Adrenal gland (tissue), 12 donors: ENCODE measurements around the gene INO80C. TPM values are rescaled to one million over a fixed set of nuclear protein-coding genes. Genes with fewer than 3 reads are reported as not detected.

Experiments used
- DNase-seq, 7 donors: peaks; one replicate each; pipeline ENCODE4 v3.0.0-alpha.2; 2019 to 2020
- H3K27ac ChIP-seq, 5 donors: fragments of 200-600 bp; sonication (generic) in 4 of 5; 1 replicate in 3 of 5; 2 replicates in 2 of 5; pipeline versions ENCODE4 v1.5.1 to v1.8.0; 2016 to 2020; ENCODE audit warnings: mild to moderate bottlenecking in 1 of 5
- H3K27me3 ChIP-seq: fragments of 200-600 bp; 2 replicates; pipeline ENCODE4 v1.8.0; 2021
- H3K36me3 ChIP-seq, 2 donors: fragments of 200-600 bp; replicated peaks in 1 of 2; 1 replicate in 1 of 2; 2 replicates in 1 of 2; pipeline versions ENCODE4 v1.5.1 to v1.8.0; 2018 to 2022
- H3K4me1 ChIP-seq, 2 donors: fragments of 200-600 bp; replicated peaks in 1 of 2; 1 replicate in 1 of 2; 2 replicates in 1 of 2; pipeline versions ENCODE4 v1.5.1 to v1.8.0; 2018 to 2021
- H3K4me3 ChIP-seq, 4 donors: fragments of 200-600 bp; sonication (generic) in 3 of 4; one replicate each; pipeline ENCODE4 v1.5.1; 2016 to 2018
- H3K9me3 ChIP-seq, 3 donors: fragments of 200-600 bp; sonication (generic) in 1 of 3; replicated peaks in 1 of 3; 1 replicate in 2 of 3; 2 replicates in 1 of 3; pipeline versions ENCODE4 v1.5.1 to v1.8.0; 2016 to 2021
- CTCF ChIP-seq, 6 experiments: fragments of 450-650 bp in 4 of 6; fragments of 200-600 bp in 2 of 6; sonication (generic) in 1 of 6; IDR thresholded peaks; 1 replicate in 5 of 6; 2 replicates in 1 of 6; pipeline versions ENCODE4 v1.5.1 to v1.8.0; 2016 to 2021; ENCODE audit warnings: antibody characterized with exemption in 6 of 6, mild to moderate bottlenecking in 2 of 6, moderate library complexity in 1 of 6
- POLR2A ChIP-seq, 2 donors: fragments of 450-650 bp; IDR thresholded peaks; one replicate each; pipeline ENCODE4 v1.6.1; 2017; ENCODE audit warnings: antibody characterized with exemption in 2 of 2, mild to moderate bottlenecking in 2 of 2, moderate library complexity in 1 of 2
- WGBS, 4 donors: extraction: QIAGEN DNeasy Blood & Tissue Kit in 2 of 4; methylation state at CpG; one replicate each; pipeline versions ENCODE4 v1.1.5 to v1.1.7; 2013 to 2017; 5-methylcytosine and 5-hydroxymethylcytosine counted together
- intact Hi-C, 2 donors: fragments of 100-400 bp; cut with DNase I; formaldehyde crosslinking; loops; one replicate each; pipeline versions ENCODE4 v1.14.1 to v1.15.0; 2022 to 2023
- polyA plus RNA-seq, 3 donors: library from polyadenylated mRNA; stranded (reverse); fragments of 200-250 nt in 2 of 3; fragments of 350-450 nt in 1 of 3; fragmentation: Illumina TruSeq in 1 of 3; extraction: RNeasy Lipid Tissue Mini Kit (QIAGEN cat#74804) in 1 of 3; gene quantifications; one replicate each; pipeline ENCODE4 v1.2.3, GENCODE V29; 2013 to 2014
- total RNA-seq, 9 donors: library from RNA; depleted of rRNA in 4 of 9; stranded (reverse); fragments of >200 nt in 4 of 9; fragments of 120-200 nt in 1 of 9; fragmentation: NEBNext Ultra II Directional in 1 of 9; extraction: Animal tissue kit (Norgen Biotek cat#: 25700) in 1 of 9; gene quantifications; one replicate each; pipeline versions ENCODE4 v1.1.0 to v1.2.4, GENCODE V29; 2013 to 2023
- donor health status: healthy with polysubstance abuse.
- donor health status: Bipolar disorder and iron deficiency.
- donor health status: DM: yes; HTN: yes; CAD: no.
- donor health status: DM: no; HTN: no; CAD: no.
- donor health status: DM: no; HTN: no; CAD: no.
- donor health status: DM: yes; HTN: yes; CAD: no.

Gene INO80C
- total and polyA plus RNA-seq, 12 donors: 3.6 to 29.6 (median 19.6) TPM

DNA sequence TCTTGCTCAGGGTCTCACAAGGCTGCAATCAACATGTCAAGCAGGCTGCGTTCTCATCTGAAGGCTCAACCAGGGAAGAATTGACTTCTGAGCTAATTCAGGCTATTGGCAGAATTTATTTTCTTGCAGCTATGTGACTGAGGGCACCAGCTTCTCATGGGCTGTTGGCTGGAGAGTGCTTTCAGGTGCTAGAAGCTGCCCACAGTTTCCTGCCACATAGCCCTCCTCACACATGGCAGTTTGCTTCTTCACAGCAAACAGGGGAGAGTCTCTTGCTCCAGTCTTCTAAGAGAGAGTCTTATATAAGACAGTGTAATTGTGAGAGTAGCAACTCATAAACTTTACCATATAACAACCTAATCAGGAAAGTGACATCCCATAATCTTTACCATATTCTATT is 37.5 kb upstream of the INO80C start:
- no peak for DNase-seq
- Histone ChIP-seq H3K4me3 (no peak overlapping the region), H3K27ac (no peak overlapping the region), H3K27me3 (peaks cover 5% of the 10 kb centered on the region), H3K9me3 (peaks cover 0 to 5% (median 0%) of the 10 kb centered on the region in 3 donors), H3K36me3 (no peaks in the 10 kb centered on the region), H3K4me1 (no peaks in the 10 kb centered on the region)
- 79 to 89% (median 85%) methylated on average over 1 of the region's 1 CpG for WGBS, 4 donors
- TF ChIP-seq POLR2A (IDR thresholded peaks at IDR 0.05) (no peak), CTCF (IDR thresholded peaks at IDR 0.05) (no peak)
- intact Hi-C loops: no loop called here

- Histone ChIP-seq H3K4me3 (no peak overlapping the region), H3K27me3 (peaks cover 5% of the 10 kb centered on the region), H3K27ac (no peak overlapping the region), H3K36me3 (no peaks in the 10 kb centered on the region), H3K4me1 (no peaks in the 10 kb centered on the region), H3K9me3 (peaks cover 0 to 5% (median 0%) of the 10 kb centered on the region in 3 donors)
- no peak for DNase-seq
- TF ChIP-seq POLR2A (IDR thresholded peaks at IDR 0.05) (no peak), CTCF (IDR thresholded peaks at IDR 0.05) (no peak)
- 66 to 72% (median 71%) methylated on average over 2 of the region's 2 CpGs for WGBS, 4 donors
- intact Hi-C loops: no loop called here
Measured at GRCh38 chr18:35533916-35534405, 36.2 kb upstream of the INO80C start.

DNA sequence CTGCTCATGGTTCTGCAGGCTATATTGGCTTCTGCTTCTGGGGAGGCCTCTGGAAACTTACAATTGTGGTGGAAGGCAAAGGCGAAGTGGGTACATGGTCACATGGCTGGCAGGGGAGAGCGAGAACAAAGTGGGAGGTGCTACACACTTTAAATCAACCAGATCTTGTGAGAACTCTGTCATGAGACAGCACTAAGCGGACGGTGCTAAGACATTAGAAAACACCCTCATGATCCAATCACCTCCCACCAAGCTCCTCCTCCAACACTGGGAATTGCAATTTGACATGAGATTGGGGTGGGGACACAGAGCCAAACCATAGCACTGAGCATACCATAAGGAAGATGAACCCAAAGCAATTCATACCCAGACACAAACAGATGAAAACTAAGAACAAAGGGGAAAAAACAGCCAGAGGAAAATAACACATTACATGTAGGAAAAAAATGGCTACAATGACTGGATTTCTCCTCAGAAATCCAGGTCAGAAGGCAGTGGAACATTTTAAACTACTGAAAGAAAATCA is 31.1 kb upstream of the INO80C start:
- TF ChIP-seq CTCF (IDR thresholded peaks at IDR 0.05) (no peak), POLR2A (IDR thresholded peaks at IDR 0.05) (no peak)
- WGBS, 4 donors: 72 to 83% (median 79%) methylated on average over 4 of the region's 4 CpGs
- peaks cover 13 to 28% of the 10 kb centered on the region in 2 donors for H3K4me1 ChIP-seq
- H3K27me3 ChIP-seq: peaks cover 5% of the 10 kb centered on the region
- no peak overlapping the region for H3K27ac ChIP-seq
- no peak overlapping the region for H3K4me3 ChIP-seq
- H3K9me3 ChIP-seq: peaks cover 0 to 5% (median 0%) of the 10 kb centered on the region in 3 donors
- DNase-seq: no peak
- H3K36me3 ChIP-seq: no peaks in the 10 kb centered on the region
- intact Hi-C loops: no loop called here

GRCh38 chr18:35526495-35527059 is 28.8 kb upstream of the INO80C start:
- Histone ChIP-seq H3K36me3 (no peaks in the 10 kb centered on the region), H3K9me3 (peaks cover 0 to 5% (median 0%) of the 10 kb centered on the region in 3 donors), H3K4me3 (peak overlapping the region in 2 of 4 donors; percentile 13 to 41), H3K27me3 (peaks cover 5% of the 10 kb centered on the region), H3K27ac (peak overlapping the region in 1 of 5 donors; percentile 16), H3K4me1 (peaks cover 13 to 36% of the 10 kb centered on the region in 2 donors)
- 8 to 28% (median 19%) methylated on average over 5 of the region's 5 CpGs for WGBS, 4 donors
- intact Hi-C loops: no loop called here
- TF ChIP-seq CTCF (IDR thresholded peaks at IDR 0.05) (no peak), POLR2A (IDR thresholded peaks at IDR 0.05) (no peak)
- peak in 5 of 7 donors; percentile 39 to 59 (median 50) for DNase-seq
